Osteoblast (primary cell): ENCODE measurements around the gene SORCS2. TPM values are rescaled to one million over a fixed set of nuclear protein-coding genes. Genes with fewer than 3 reads are reported as not detected.

Source experiments
- DNase-seq: peaks from one replicate; pipeline ENCODE4 v3.0.0; 2011; ENCODE audit warnings: low spot score, mixed read lengths; ENCODE audit not compliant: insufficient read length; ENCODE audit errors: missing footprints
- H2AFZ ChIP-seq: 2 replicates; pipeline ENCODE4 v1.6.0; 2011; ENCODE audit warnings: mild to moderate bottlenecking, low read length
- H3K27ac ChIP-seq: 2 replicates; pipeline ENCODE4 v1.5.1; 2011; ENCODE audit warnings: mild to moderate bottlenecking, low read depth, low read length, moderate library complexity
- H3K27me3 ChIP-seq: 2 replicates; pipeline ENCODE4 v1.6.0; 2012; ENCODE audit warnings: mild to moderate bottlenecking, control low read depth, inconsistent platforms, low read length, moderate library complexity; ENCODE audit not compliant: insufficient read depth
- H3K36me3 ChIP-seq: 2 replicates; pipeline ENCODE4 v1.5.1; 2011; ENCODE audit warnings: mild to moderate bottlenecking, low read length, control low read depth, moderate library complexity; ENCODE audit not compliant: insufficient read depth
- H3K4me1 ChIP-seq: 2 replicates; pipeline ENCODE4 v1.5.1; 2011; ENCODE audit warnings: mild to moderate bottlenecking, low read length, control low read depth, moderate library complexity; ENCODE audit not compliant: insufficient read depth
- H3K4me2 ChIP-seq: 2 replicates; pipeline ENCODE4 v1.6.0; 2011; ENCODE audit warnings: mild to moderate bottlenecking, low read length; ENCODE audit not compliant: insufficient read depth
- H3K4me3 ChIP-seq: fragments of 200-600 bp; sonication (generic); 3 replicates; pipeline ENCODE4 v1.5.1; 2012; ENCODE audit warnings: mild to moderate bottlenecking, low read length, inconsistent platforms; ENCODE audit not compliant: insufficient read depth
- H3K79me2 ChIP-seq: 2 replicates; pipeline ENCODE4 v1.6.0; 2012; ENCODE audit warnings: mild to moderate bottlenecking, low read length, control low read depth, inconsistent platforms; ENCODE audit not compliant: insufficient read depth
- H3K9me3 ChIP-seq: 2 replicates; pipeline ENCODE4 v1.5.1; 2011; ENCODE audit warnings: low read depth, low read length, control low read depth
- H4K20me1 ChIP-seq: 2 replicates; pipeline ENCODE4 v1.6.0; 2012; ENCODE audit warnings: mild to moderate bottlenecking, low read length, control low read depth; ENCODE audit not compliant: insufficient read depth
- total RNA-seq: library from RNA; depleted of rRNA; stranded (reverse); fragments of >200 nt; gene quantifications from 2 replicates; pipeline ENCODE4 v1.2.3, GENCODE V29; 2012
- TF ChIP-seq, protein P1 (sequence below): IDR thresholded peaks from 2 replicates; pipeline ENCODE4 v1.5.1; 2011; ENCODE audit warnings: mild to moderate bottlenecking, low read depth, low read length, moderate library complexity; ENCODE audit errors: extremely low read depth

The SORCS2 gene
- total RNA-seq, 1 donor: 9.0 TPM

DNA sequence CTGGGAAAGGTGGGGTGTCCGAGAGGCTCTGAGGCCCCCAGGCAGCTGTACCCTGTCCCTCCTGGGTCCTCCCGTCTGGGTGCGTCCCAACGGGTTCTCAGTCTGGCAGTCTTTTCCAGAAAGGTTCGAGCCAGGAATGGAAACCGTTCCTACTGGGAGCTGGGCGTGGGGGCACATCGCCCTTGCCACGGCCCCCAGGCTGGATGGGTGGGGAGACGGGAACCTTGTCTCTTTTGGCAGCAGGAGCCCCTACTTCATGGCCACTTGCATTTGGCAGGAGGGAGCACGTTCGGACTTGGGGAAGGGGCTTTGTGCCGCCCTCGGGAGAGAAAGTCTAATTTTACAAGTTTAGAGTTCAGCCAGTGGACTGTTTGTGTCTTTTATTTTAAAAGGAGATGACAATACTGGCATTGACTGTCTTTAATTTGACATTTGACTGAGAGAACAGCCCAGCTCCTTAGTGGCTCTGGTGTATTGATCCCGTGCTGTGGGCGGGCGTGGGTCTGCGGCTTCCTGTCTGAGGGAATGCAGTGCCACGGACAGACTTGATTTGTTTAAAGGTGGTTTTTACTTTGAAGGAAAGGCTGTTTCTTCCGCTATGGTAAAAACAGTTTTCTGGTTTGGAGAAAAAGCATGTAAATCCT is 95.1 kb downstream of the SORCS2 start:
- H4K20me1 ChIP-seq: no peaks in the 10 kb centered on the region
- H2AFZ ChIP-seq: no peak overlapping the region
- no peaks in the 10 kb centered on the region for H3K36me3 ChIP-seq
- no peak overlapping the region for H3K4me2 ChIP-seq
- H3K27me3 ChIP-seq: peaks cover 22% of the 10 kb centered on the region
- no peak overlapping the region for H3K27ac ChIP-seq
- no peaks in the 10 kb centered on the region for H3K79me2 ChIP-seq
- TF ChIP-seq, protein P1, sequence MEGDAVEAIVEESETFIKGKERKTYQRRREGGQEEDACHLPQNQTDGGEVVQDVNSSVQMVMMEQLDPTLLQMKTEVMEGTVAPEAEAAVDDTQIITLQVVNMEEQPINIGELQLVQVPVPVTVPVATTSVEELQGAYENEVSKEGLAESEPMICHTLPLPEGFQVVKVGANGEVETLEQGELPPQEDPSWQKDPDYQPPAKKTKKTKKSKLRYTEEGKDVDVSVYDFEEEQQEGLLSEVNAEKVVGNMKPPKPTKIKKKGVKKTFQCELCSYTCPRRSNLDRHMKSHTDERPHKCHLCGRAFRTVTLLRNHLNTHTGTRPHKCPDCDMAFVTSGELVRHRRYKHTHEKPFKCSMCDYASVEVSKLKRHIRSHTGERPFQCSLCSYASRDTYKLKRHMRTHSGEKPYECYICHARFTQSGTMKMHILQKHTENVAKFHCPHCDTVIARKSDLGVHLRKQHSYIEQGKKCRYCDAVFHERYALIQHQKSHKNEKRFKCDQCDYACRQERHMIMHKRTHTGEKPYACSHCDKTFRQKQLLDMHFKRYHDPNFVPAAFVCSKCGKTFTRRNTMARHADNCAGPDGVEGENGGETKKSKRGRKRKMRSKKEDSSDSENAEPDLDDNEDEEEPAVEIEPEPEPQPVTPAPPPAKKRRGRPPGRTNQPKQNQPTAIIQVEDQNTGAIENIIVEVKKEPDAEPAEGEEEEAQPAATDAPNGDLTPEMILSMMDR: no peak
- H3K9me3 ChIP-seq: no peaks in the 10 kb centered on the region
- no peak overlapping the region for H3K4me3 ChIP-seq
- no peak for DNase-seq
- no peaks in the 10 kb centered on the region for H3K4me1 ChIP-seq

DNA sequence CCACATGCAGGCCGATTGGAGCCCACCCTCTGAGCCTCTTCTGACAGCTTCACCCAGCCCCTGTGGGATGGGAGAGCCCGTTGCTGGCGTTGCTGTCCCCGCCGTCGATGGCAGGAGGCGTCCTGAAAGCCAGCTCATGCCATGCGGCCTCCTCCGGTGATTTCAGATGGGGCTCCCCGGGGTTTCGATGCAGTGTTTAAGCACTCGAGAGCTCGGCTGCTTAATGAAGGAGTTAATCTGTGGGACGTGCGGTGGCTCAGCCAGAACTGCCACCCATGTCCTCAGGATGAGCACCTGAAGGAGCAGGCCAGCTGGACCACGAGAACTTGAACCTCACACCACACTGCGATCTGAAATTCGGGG is 95.6 kb downstream of the SORCS2 start:
- no peak overlapping the region for H3K27ac ChIP-seq
- no peaks in the 10 kb centered on the region for H3K36me3 ChIP-seq
- no peak overlapping the region for H2AFZ ChIP-seq
- no peak overlapping the region for H3K4me3 ChIP-seq
- no peaks in the 10 kb centered on the region for H4K20me1 ChIP-seq
- no peak for DNase-seq
- no peak overlapping the region for H3K4me2 ChIP-seq
- H3K9me3 ChIP-seq: no peaks in the 10 kb centered on the region
- H3K79me2 ChIP-seq: no peaks in the 10 kb centered on the region
- H3K27me3 ChIP-seq: peaks cover 22% of the 10 kb centered on the region
- H3K4me1 ChIP-seq: no peaks in the 10 kb centered on the region
- TF ChIP-seq, protein P1: no peak

DNA sequence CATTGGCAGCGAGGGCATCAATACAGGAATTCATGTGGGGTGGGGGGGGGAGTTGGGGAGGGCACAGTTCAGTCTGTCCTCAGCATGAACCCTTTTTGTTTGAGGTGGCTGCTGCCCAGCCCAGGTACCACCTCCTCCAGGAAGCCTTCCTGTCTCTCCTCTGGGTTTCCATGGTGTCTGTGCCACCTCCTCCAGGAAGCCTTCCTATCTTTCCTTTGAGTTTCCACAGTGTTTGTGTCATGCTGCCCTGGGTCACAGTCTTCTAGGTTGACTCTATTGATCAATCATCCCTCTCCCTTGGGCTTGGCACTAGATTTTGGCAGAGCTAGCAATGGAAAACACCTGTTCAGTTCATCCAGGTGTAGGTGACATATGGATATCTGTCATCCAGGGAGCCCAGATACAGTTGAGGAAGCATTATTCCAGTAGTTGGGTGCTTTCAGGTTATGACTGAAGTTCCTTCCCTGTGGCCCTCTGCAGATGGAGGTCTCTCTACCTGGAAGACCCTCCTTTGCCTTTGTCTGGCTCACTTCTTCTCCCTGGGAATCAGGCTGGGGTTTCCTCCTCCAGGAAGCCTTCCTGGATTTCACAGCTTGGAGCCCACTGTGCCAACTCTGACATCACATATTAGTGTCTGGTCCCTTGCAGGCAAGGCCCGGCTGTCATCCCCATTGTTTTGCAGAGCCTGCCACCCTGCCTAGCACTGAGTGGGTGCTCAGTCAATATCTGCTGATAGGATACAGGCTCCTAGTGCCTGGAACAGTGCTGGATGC is 96.6 kb downstream of the SORCS2 start:
- H3K4me1 ChIP-seq: no peaks in the 10 kb centered on the region
- H3K9me3 ChIP-seq: no peaks in the 10 kb centered on the region

DNA sequence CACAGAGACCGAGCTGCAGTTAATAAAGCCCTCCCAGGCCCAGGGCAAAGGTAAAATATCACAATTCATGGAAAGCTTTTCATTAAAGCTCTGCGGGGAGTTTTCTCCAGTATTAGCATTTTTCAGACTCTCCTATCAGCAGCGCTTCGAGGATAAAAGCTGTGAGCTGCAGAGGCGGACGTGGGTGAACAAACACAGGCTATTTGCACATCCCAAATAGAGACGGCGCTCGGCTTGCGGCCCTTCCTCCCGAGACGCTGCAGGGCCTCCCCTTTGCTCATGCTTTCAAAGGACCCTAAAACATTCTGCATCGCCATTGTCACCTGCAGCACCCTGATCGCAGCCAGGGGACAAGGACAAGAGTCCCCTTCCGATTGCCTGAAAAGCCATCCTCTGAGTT is 97.3 kb downstream of the SORCS2 start:
- H3K36me3 ChIP-seq: no peaks in the 10 kb centered on the region
- TF ChIP-seq, protein P1: no peak
- peaks cover 22% of the 10 kb centered on the region for H3K27me3 ChIP-seq
- H4K20me1 ChIP-seq: no peaks in the 10 kb centered on the region
- no peak overlapping the region for H2AFZ ChIP-seq
- no peak overlapping the region for H3K27ac ChIP-seq
- H3K4me2 ChIP-seq: no peak overlapping the region
- DNase-seq: peak; percentile 53
- no peaks in the 10 kb centered on the region for H3K9me3 ChIP-seq
- no peak overlapping the region for H3K4me3 ChIP-seq
- H3K79me2 ChIP-seq: no peaks in the 10 kb centered on the region
- no peaks in the 10 kb centered on the region for H3K4me1 ChIP-seq

More for the DNA sequence above, 96.6 kb downstream of the SORCS2 start:
- peaks cover 22% of the 10 kb centered on the region for H3K27me3 ChIP-seq
- no peak for DNase-seq
- H4K20me1 ChIP-seq: no peaks in the 10 kb centered on the region
- H3K36me3 ChIP-seq: no peaks in the 10 kb centered on the region
- H2AFZ ChIP-seq: no peak overlapping the region
- no peaks in the 10 kb centered on the region for H3K79me2 ChIP-seq
- H3K4me2 ChIP-seq: no peak overlapping the region
- TF ChIP-seq, protein P1: no peak
- no peak overlapping the region for H3K27ac ChIP-seq
- no peak overlapping the region for H3K4me3 ChIP-seq
